ENCODE results near the gene BCL6B.

Gene BCL6B

DNA sequence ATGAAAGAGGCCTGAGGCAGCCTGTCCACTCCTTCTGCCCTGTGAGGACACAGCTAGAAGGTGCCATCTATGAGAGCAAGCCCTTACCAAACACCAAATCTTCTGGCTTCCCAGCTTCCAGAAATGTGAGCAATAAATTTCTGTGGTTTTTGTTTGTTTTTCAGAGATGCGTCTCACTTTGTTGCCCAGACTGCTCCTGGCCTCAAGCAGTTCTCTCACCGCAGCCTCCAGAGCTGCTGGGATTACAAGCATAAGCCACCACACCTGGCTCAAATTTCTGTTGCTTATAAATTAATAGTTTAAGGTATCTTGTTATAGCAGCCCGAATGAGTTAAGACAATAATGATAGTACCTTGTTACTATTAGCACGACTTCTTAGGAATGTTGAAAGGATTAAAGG, 33.5 kb downstream of the BCL6B start:
- Histone ChIP-seq H3K27me3 (ENCODE audit: control insufficient read depth in 2 of 2, insufficient read depth in 2 of 2, low read length in 2 of 2) (no peaks in the 10 kb centered on the region), H3K27ac (ENCODE audit: low read depth in 2 of 2, low read length in 2 of 2) (no peak overlapping the region), H3K4me3 (ENCODE audit: low read length in 2 of 2) (no peak overlapping the region), H3K36me3 (ENCODE audit: control insufficient read depth in 2 of 2, insufficient read depth in 2 of 2, low read length in 2 of 2) (no peaks in the 10 kb centered on the region), H3K9me3 (ENCODE audit: control insufficient read depth in 2 of 2, low read length in 2 of 2) (no peaks in the 10 kb centered on the region), H3K9ac (ENCODE audit: low read depth in 1 of 2, low read length in 2 of 2) (no peak overlapping the region), H3K4me1 (ENCODE audit: control insufficient read depth in 2 of 2, insufficient read depth in 2 of 2, low read length in 2 of 2) (no peaks in the 10 kb centered on the region)

DNA sequence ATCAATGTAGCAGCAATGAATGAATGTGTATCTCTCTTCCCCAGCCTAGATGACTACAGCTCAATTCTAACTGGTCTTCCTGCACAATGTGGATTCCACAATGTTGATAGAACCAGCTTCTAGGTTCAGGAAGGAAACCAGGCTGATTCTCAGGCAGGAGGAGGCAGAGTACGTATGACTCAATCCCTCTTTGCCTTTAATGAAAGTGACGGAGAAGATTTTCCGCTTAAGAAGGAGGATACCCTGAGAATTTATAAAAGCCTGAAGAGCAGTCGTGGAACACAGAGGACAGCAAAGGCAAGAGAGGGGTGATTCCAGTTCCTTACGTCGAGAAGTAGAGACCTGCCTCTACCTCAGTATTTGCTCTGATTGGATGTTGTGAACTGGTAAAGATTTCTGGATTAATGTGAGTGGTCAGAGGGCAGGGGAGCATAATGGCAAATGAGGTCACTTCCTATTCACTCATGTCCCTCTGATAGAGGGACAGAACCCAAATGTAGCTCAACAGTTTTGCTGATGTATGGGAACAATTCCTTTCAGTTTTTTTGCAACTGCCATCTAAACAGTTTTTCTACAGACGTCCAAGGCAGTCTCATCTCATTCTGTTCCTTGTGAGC, 36.1 kb downstream of the BCL6B start:
- Histone ChIP-seq H3K36me3 (ENCODE audit: control insufficient read depth in 2 of 2, insufficient read depth in 2 of 2, low read length in 2 of 2) (no peaks in the 10 kb centered on the region), H3K27ac (ENCODE audit: low read depth in 2 of 2, low read length in 2 of 2) (no peak overlapping the region), H3K27me3 (ENCODE audit: control insufficient read depth in 2 of 2, insufficient read depth in 2 of 2, low read length in 2 of 2) (peaks cover 0 to 2% of the 10 kb centered on the region in 2 donors), H3K4me1 (ENCODE audit: control insufficient read depth in 2 of 2, insufficient read depth in 2 of 2, low read length in 2 of 2) (no peaks in the 10 kb centered on the region), H3K9me3 (ENCODE audit: control insufficient read depth in 2 of 2, low read length in 2 of 2) (no peaks in the 10 kb centered on the region), H3K4me3 (ENCODE audit: low read length in 2 of 2) (no peak overlapping the region), H3K9ac (ENCODE audit: low read depth in 1 of 2, low read length in 2 of 2) (no peak overlapping the region)

DNA sequence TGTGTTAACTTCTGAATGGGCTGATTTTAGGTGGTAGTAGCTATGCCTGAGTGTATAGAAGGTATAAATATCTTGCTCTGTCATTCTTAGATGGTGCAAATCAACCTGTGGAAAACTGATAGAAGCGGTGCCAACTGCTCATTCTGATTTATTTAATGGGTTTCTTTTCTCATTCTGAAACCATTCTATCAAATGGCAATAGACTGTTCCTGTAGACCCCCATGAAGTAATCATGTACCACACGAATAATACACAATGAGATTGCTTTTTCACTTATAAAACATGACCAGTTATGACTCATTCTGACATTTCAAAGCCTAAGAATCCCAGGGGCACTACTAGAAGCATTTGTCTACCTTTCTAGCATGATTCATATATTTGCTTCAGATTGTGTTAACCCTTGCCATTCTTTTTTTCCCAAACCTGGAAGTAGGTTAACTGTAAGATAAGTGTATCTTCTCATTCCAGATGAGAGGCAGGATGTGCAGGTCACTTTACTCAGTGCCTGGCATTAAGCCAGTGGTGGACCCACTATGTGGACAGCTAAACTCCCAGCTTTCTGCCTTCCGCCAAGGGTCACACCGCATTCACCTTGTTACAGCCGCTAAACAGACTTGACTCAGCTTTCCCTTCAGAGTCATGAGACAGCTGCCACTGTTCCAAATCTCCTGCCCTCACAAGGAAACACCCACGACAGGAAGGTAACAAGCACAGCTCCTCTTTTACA, 37.5 kb downstream of the BCL6B start:
- Histone ChIP-seq H3K4me1 (ENCODE audit: control insufficient read depth in 2 of 2, insufficient read depth in 2 of 2, low read length in 2 of 2) (no peaks in the 10 kb centered on the region), H3K9me3 (ENCODE audit: control insufficient read depth in 2 of 2, low read length in 2 of 2) (no peaks in the 10 kb centered on the region), H3K4me3 (ENCODE audit: low read length in 2 of 2) (no peak overlapping the region), H3K27me3 (ENCODE audit: control insufficient read depth in 2 of 2, insufficient read depth in 2 of 2, low read length in 2 of 2) (peaks cover 0 to 2% of the 10 kb centered on the region in 2 donors), H3K9ac (ENCODE audit: low read depth in 1 of 2, low read length in 2 of 2) (no peak overlapping the region), H3K27ac (ENCODE audit: low read depth in 2 of 2, low read length in 2 of 2) (no peak overlapping the region), H3K36me3 (ENCODE audit: control insufficient read depth in 2 of 2, insufficient read depth in 2 of 2, low read length in 2 of 2) (no peaks in the 10 kb centered on the region)

DNA sequence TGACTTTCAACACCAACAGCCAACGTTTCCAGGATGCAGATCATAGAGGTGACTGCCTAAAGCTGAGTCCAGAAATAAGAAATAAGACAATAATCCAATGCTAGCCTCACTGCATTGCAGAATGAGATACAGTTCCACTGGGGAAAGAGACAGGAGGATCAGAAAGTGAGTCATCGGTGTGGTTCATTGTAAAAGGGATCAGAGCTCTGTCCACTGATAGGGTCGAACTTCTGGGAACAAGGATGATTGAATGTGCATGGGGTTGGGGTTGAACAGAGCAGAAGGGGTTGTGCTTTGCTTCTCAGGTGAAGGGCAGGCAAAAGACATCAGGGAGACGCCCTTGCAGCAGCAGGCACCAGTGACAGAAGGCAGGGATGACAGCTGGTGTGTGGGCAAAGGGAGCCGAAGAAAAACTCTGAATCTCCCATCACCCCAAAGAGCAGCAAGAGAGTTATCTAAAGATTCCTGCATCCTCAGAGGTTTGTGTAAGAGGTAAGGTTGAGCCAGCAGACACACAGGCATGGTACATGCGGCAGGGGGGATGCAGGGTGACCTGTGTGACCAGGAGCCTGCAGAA, 40.8 kb downstream of the BCL6B start:
- Histone ChIP-seq H3K36me3 (ENCODE audit: control insufficient read depth in 2 of 2, insufficient read depth in 2 of 2, low read length in 2 of 2) (no peaks in the 10 kb centered on the region), H3K9me3 (ENCODE audit: control insufficient read depth in 2 of 2, low read length in 2 of 2) (peaks cover 0 to 3% of the 10 kb centered on the region in 2 donors), H3K4me1 (ENCODE audit: control insufficient read depth in 2 of 2, insufficient read depth in 2 of 2, low read length in 2 of 2) (no peaks in the 10 kb centered on the region), H3K4me3 (ENCODE audit: low read length in 2 of 2) (no peak overlapping the region), H3K27me3 (ENCODE audit: control insufficient read depth in 2 of 2, insufficient read depth in 2 of 2, low read length in 2 of 2) (peaks cover 0 to 2% of the 10 kb centered on the region in 2 donors), H3K27ac (ENCODE audit: low read depth in 2 of 2, low read length in 2 of 2) (no peak overlapping the region), H3K9ac (ENCODE audit: low read depth in 1 of 2, low read length in 2 of 2) (no peak overlapping the region)

DNA sequence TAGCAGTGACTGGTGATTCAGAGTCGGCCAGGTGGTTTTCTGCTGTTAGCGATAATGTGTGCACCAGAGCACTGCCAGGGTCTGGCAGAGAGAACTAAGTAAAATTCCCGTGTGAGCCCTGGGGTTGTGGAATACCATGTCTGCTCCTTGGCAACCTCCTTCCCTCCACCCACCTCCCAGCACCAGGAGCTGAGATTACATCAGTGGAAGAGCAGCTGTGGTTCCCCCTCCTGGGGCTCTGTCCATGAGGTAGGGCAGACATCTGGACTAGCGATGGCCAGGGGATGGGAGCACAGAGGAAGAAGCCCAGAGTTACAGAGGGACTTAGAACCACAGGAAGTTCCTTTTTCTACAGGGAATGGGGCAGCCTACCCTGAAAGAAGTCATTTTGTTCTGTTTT, 41.4 kb downstream of the BCL6B start:
- H3K9ac ChIP-seq (ENCODE audit: low read depth in 1 of 2, low read length in 2 of 2): no peak overlapping the region
- no peaks in the 10 kb centered on the region for H3K36me3 ChIP-seq (ENCODE audit: control insufficient read depth in 2 of 2, insufficient read depth in 2 of 2, low read length in 2 of 2)
- no peak overlapping the region for H3K4me3 ChIP-seq (ENCODE audit: low read length in 2 of 2)
- H3K27ac ChIP-seq (ENCODE audit: low read depth in 2 of 2, low read length in 2 of 2): no peak overlapping the region
- H3K27me3 ChIP-seq (ENCODE audit: control insufficient read depth in 2 of 2, insufficient read depth in 2 of 2, low read length in 2 of 2): peaks cover 0 to 2% of the 10 kb centered on the region in 2 donors
- peaks cover 0 to 3% of the 10 kb centered on the region in 2 donors for H3K9me3 ChIP-seq (ENCODE audit: control insufficient read depth in 2 of 2, low read length in 2 of 2)
- H3K4me1 ChIP-seq (ENCODE audit: control insufficient read depth in 2 of 2, insufficient read depth in 2 of 2, low read length in 2 of 2): no peaks in the 10 kb centered on the region

DNA sequence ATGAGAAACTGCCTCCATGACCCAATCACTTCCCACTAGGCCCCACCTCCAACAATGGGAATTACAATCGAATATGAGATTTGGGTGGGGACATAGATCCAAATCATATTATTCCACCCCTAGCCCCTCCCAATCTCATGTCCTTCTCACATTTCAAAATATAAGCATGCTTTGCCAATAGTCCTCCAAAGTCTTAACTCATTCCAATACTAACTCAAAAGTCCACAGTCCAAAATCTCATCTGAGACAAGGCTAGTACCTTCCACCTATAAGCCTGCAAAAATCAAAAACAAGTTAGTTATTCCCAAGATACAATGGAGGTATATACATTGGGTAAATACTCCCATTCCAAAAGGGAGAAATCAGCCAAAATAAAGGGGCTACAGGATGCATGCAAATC, 44.3 kb downstream of the BCL6B start:
- Histone ChIP-seq H3K4me3 (ENCODE audit: low read length in 2 of 2) (no peak overlapping the region), H3K27me3 (ENCODE audit: control insufficient read depth in 2 of 2, insufficient read depth in 2 of 2, low read length in 2 of 2) (peaks cover 0 to 2% of the 10 kb centered on the region in 2 donors), H3K9ac (ENCODE audit: low read depth in 1 of 2, low read length in 2 of 2) (no peak overlapping the region), H3K27ac (ENCODE audit: low read depth in 2 of 2, low read length in 2 of 2) (no peak overlapping the region), H3K4me1 (ENCODE audit: control insufficient read depth in 2 of 2, insufficient read depth in 2 of 2, low read length in 2 of 2) (no peaks in the 10 kb centered on the region), H3K9me3 (ENCODE audit: control insufficient read depth in 2 of 2, low read length in 2 of 2) (peaks cover 0 to 3% of the 10 kb centered on the region in 2 donors), H3K36me3 (ENCODE audit: control insufficient read depth in 2 of 2, insufficient read depth in 2 of 2, low read length in 2 of 2) (no peaks in the 10 kb centered on the region)

DNA sequence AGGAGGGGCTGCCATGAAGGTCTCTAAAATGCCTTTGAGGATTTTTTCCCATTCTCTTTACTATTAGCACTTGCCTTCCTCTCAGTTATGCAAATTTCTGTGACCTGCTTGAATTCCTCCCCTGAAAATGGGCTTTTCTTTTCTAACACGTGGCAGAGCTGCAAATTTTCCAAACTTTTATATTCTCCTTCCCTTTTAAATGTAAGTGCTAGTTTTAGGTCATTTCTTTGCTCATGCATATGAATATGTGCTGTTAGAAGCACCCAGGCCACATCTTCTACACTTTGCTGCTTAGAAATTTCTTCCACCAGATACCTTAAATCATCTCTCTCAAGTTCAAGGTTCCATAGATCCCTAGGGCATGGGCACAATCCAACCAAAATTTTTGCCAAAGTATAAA, 45.4 kb downstream of the BCL6B start:
- Histone ChIP-seq H3K9me3 (ENCODE audit: control insufficient read depth in 2 of 2, low read length in 2 of 2) (peaks cover 0 to 3% of the 10 kb centered on the region in 2 donors), H3K36me3 (ENCODE audit: control insufficient read depth in 2 of 2, insufficient read depth in 2 of 2, low read length in 2 of 2) (no peaks in the 10 kb centered on the region), H3K4me1 (ENCODE audit: control insufficient read depth in 2 of 2, insufficient read depth in 2 of 2, low read length in 2 of 2) (no peaks in the 10 kb centered on the region), H3K4me3 (ENCODE audit: low read length in 2 of 2) (no peak overlapping the region), H3K27ac (ENCODE audit: low read depth in 2 of 2, low read length in 2 of 2) (no peak overlapping the region), H3K9ac (ENCODE audit: low read depth in 1 of 2, low read length in 2 of 2) (no peak overlapping the region), H3K27me3 (ENCODE audit: control insufficient read depth in 2 of 2, insufficient read depth in 2 of 2, low read length in 2 of 2) (peaks cover 0 to 2% of the 10 kb centered on the region in 2 donors)

DNA sequence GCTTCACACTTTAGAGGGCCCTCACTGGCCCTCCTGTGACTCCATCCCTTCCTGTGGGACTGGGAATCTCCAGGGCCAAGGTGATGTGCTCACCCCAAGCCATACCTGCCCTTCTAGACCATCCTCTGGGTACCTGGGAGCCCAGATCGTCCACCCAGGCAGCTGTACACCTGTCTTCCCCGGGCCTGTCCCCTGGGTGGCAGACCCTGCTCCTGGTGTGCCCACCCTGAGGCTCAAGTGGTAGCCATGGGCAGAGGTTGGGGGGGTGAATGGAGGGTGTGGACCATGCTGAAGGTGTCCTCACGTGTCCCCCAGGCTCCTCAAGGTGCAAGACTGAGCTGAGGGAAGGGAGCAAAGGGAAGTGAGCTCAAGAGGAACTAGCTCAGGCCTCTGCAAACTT, 47.9 kb downstream of the BCL6B start:
- H3K4me3 ChIP-seq (ENCODE audit: low read length in 2 of 2): no peak overlapping the region
- no peaks in the 10 kb centered on the region for H3K27me3 ChIP-seq (ENCODE audit: control insufficient read depth in 2 of 2, insufficient read depth in 2 of 2, low read length in 2 of 2)
- no peaks in the 10 kb centered on the region for H3K4me1 ChIP-seq (ENCODE audit: control insufficient read depth in 2 of 2, insufficient read depth in 2 of 2, low read length in 2 of 2)
- H3K27ac ChIP-seq (ENCODE audit: low read depth in 2 of 2, low read length in 2 of 2): no peak overlapping the region
- no peaks in the 10 kb centered on the region for H3K36me3 ChIP-seq (ENCODE audit: control insufficient read depth in 2 of 2, insufficient read depth in 2 of 2, low read length in 2 of 2)
- H3K9me3 ChIP-seq (ENCODE audit: control insufficient read depth in 2 of 2, low read length in 2 of 2): peaks cover 0 to 3% of the 10 kb centered on the region in 2 donors
- no peak overlapping the region for H3K9ac ChIP-seq (ENCODE audit: low read depth in 1 of 2, low read length in 2 of 2)

DNA sequence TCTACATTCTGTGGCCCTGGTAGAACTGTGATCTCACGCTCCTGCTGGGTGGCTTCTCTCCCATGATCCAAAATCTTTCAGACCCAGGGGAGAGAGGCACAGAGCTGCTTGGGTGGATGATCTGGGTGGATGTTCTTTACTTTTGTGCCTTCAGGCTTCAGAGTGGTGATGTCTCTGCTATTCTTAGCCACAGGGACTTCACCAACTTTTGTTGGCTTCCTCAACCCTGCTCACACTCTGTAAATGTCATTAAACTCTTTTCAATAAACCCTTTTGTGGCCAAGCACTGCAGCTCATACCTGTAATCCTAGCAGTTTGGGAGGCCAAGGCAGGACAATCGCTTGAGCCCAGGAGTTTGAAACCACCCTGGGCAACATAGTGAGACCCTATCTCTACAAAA, 49.6 kb downstream of the BCL6B start:
- Histone ChIP-seq H3K9ac (ENCODE audit: low read depth in 1 of 2, low read length in 2 of 2) (no peak overlapping the region), H3K9me3 (ENCODE audit: control insufficient read depth in 2 of 2, low read length in 2 of 2) (peaks cover 0 to 3% of the 10 kb centered on the region in 2 donors), H3K36me3 (ENCODE audit: control insufficient read depth in 2 of 2, insufficient read depth in 2 of 2, low read length in 2 of 2) (no peaks in the 10 kb centered on the region), H3K27me3 (ENCODE audit: control insufficient read depth in 2 of 2, insufficient read depth in 2 of 2, low read length in 2 of 2) (no peaks in the 10 kb centered on the region), H3K27ac (ENCODE audit: low read depth in 2 of 2, low read length in 2 of 2) (no peak overlapping the region), H3K4me1 (ENCODE audit: control insufficient read depth in 2 of 2, insufficient read depth in 2 of 2, low read length in 2 of 2) (no peaks in the 10 kb centered on the region), H3K4me3 (ENCODE audit: low read length in 2 of 2) (no peak overlapping the region)

DNA sequence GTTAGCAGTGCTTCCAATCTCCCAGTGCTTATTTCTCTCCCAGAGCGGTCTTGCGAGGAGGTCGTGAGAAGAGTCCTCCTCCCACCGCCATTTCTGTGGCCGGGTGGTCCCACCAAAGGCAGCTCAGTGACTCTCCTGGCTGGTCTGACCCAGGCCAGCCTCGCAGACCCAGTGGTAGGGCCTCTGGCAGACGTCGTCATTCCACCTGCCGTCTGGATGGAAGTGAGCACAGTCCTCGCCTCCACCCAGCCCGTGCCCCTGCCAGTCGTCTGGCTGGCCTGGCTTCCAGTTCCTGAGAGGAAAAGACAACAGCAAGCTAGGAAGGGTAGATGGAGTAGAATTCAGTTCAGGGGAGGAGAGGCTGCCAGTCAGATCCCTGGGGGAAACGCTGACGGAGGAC, 52.1 kb downstream of the BCL6B start:
- no peaks in the 10 kb centered on the region for H3K36me3 ChIP-seq (ENCODE audit: control insufficient read depth in 2 of 2, insufficient read depth in 2 of 2, low read length in 2 of 2)
- H3K9ac ChIP-seq (ENCODE audit: low read depth in 1 of 2, low read length in 2 of 2): no peak overlapping the region
- H3K27me3 ChIP-seq (ENCODE audit: control insufficient read depth in 2 of 2, insufficient read depth in 2 of 2, low read length in 2 of 2): no peaks in the 10 kb centered on the region
- H3K9me3 ChIP-seq (ENCODE audit: control insufficient read depth in 2 of 2, low read length in 2 of 2): no peaks in the 10 kb centered on the region
- no peak overlapping the region for H3K4me3 ChIP-seq (ENCODE audit: low read length in 2 of 2)
- no peak overlapping the region for H3K27ac ChIP-seq (ENCODE audit: low read depth in 2 of 2, low read length in 2 of 2)
- H3K4me1 ChIP-seq (ENCODE audit: control insufficient read depth in 2 of 2, insufficient read depth in 2 of 2, low read length in 2 of 2): no peaks in the 10 kb centered on the region
